CD14-positive monocyte (primary cell): ENCODE data around the gene SPNS3. TPM values are rescaled to one million over a fixed set of nuclear protein-coding genes. Genes with fewer than 3 reads are reported as not detected.

Experiments used
- DNase-seq, 3 donors: peaks; one replicate each; pipeline ENCODE4 v3.0.0-alpha.2; 2011 to 2022
- H2AFZ ChIP-seq: 2 replicates; pipeline ENCODE4 v1.6.0; 2012; ENCODE audit warnings: mild to moderate bottlenecking, low read depth, low read length, inconsistent platforms; ENCODE audit not compliant: insufficient read depth, poor library complexity, severe bottlenecking
- H3K27ac ChIP-seq, 2 donors: 1 replicate in 1 of 2; 2 replicates in 1 of 2; pipeline ENCODE4 v1.5.1; 2012 to 2013; ENCODE audit warnings: low read length in 2 of 2, control low read depth in 1 of 2, inconsistent platforms in 1 of 2, low read depth in 1 of 2, mild to moderate bottlenecking in 1 of 2
- H3K27me3 ChIP-seq, 2 donors: one replicate each; pipeline versions ENCODE4 v1.6.0 to v1.6.1; 2011 to 2013; ENCODE audit warnings: low read length in 2 of 2; ENCODE audit not compliant: control insufficient read depth in 2 of 2, insufficient read depth in 2 of 2
- H3K36me3 ChIP-seq, 2 donors: replicated peaks in 1 of 2; 1 replicate in 1 of 2; 2 replicates in 1 of 2; pipeline versions ENCODE4 v1.5.1 to v1.6.1; 2012 to 2013; ENCODE audit warnings: low read length in 2 of 2, control low read depth in 1 of 2, inconsistent platforms in 1 of 2, mild to moderate bottlenecking in 1 of 2; ENCODE audit not compliant: insufficient read depth in 2 of 2, control insufficient read depth in 1 of 2
- H3K4me1 ChIP-seq, 2 donors: 1 replicate in 1 of 2; 2 replicates in 1 of 2; pipeline versions ENCODE4 v1.5.1 to v1.6.1; 2012 to 2013; ENCODE audit warnings: low read length in 2 of 2, control low read depth in 1 of 2, inconsistent platforms in 1 of 2, mild to moderate bottlenecking in 1 of 2, moderate library complexity in 1 of 2; ENCODE audit not compliant: insufficient read depth in 2 of 2, control insufficient read depth in 1 of 2
- H3K4me2 ChIP-seq: replicated peaks from 2 replicates; pipeline ENCODE3; 2012; ENCODE audit warnings: low read length, moderate library complexity, mild to moderate bottlenecking; ENCODE audit not compliant: poor library complexity, severe bottlenecking; ENCODE audit errors: extremely low read depth
- H3K4me3 ChIP-seq, 3 experiments: fragments of 200-600 bp in 1 of 3; sonication (generic) in 1 of 3; replicated peaks in 1 of 3; 1 replicate in 2 of 3; 2 replicates in 1 of 3; pipeline ENCODE4 v1.5.1; 2011 to 2013; ENCODE audit warnings: low read length in 3 of 3, mild to moderate bottlenecking in 3 of 3, control low read depth in 2 of 3, low read depth in 2 of 3, inconsistent platforms in 1 of 3, moderate library complexity in 1 of 3
- H3K79me2 ChIP-seq: 2 replicates; pipeline ENCODE4 v1.6.0; 2012; ENCODE audit warnings: mild to moderate bottlenecking, control low read depth, inconsistent platforms, low read length, moderate library complexity; ENCODE audit not compliant: insufficient read depth
- H3K9ac ChIP-seq: 2 replicates; pipeline ENCODE4 v1.6.0; 2017; ENCODE audit warnings: low read length, mild to moderate bottlenecking; ENCODE audit not compliant: insufficient read depth, poor library complexity, severe bottlenecking
- H3K9me3 ChIP-seq, 2 donors: replicated peaks in 1 of 2; 1 replicate in 1 of 2; 2 replicates in 1 of 2; pipeline versions ENCODE4 v1.5.1 to v1.6.1; 2012 to 2013; ENCODE audit warnings: low read length in 2 of 2, control low read depth in 1 of 2; ENCODE audit not compliant: control insufficient read depth in 1 of 2, insufficient read depth in 1 of 2
- H4K20me1 ChIP-seq: 2 replicates; pipeline ENCODE4 v1.6.0; 2012; ENCODE audit warnings: mild to moderate bottlenecking, low read length, control low read depth, moderate library complexity; ENCODE audit not compliant: insufficient read depth
- H3K27ac Mint-ChIP-seq, 7 donors: one replicate each; pipeline ENCODE4 v1.8.0; 2020; ENCODE audit warnings: mild to moderate bottlenecking in 7 of 7, mixed read lengths in 7 of 7, moderate library complexity in 6 of 7, inconsistent platforms in 2 of 7
- H3K27me3 Mint-ChIP-seq, 3 donors: one replicate each; pipeline ENCODE4 v1.8.0; 2021 to 2022; ENCODE audit warnings: low read depth in 3 of 3, mild to moderate bottlenecking in 3 of 3, mixed read lengths in 3 of 3, moderate library complexity in 3 of 3, inconsistent platforms in 1 of 3
- H3K36me3 Mint-ChIP-seq, 2 donors: one replicate each; pipeline ENCODE4 v1.8.0; 2020; ENCODE audit warnings: mixed read lengths in 2 of 2, inconsistent platforms in 1 of 2, mild to moderate bottlenecking in 1 of 2
- H3K4me1 Mint-ChIP-seq: one replicate; pipeline ENCODE4 v1.8.0; 2020; ENCODE audit warnings: mild to moderate bottlenecking, mixed read lengths
- H3K4me3 Mint-ChIP-seq, 2 donors: one replicate each; pipeline ENCODE4 v1.8.0; 2020; ENCODE audit warnings: mild to moderate bottlenecking in 2 of 2, mixed read lengths in 2 of 2, moderate library complexity in 1 of 2
- H3K9me3 Mint-ChIP-seq, 7 donors: one replicate each; pipeline ENCODE4 v1.8.0; 2020 to 2022; ENCODE audit warnings: mixed read lengths in 7 of 7, mild to moderate bottlenecking in 6 of 7, moderate library complexity in 6 of 7, inconsistent platforms in 2 of 7
- WGBS: methylation state at CpG from one replicate; pipeline ENCODE4 v1.1.5; 2013; ENCODE audit warnings: missing lambda C conversion rate; ENCODE audit not compliant: insufficient coverage; 5-methylcytosine and 5-hydroxymethylcytosine counted together
- intact Hi-C, 2 donors: fragments of 100-400 bp; cut with micrococcal nuclease; formaldehyde crosslinking; loops; one replicate each; pipeline versions ENCODE4 v1.15.0 to v1.15.1; 2023
- polyA plus RNA-seq, 3 donors: library from polyadenylated mRNA; depleted of rRNA in 1 of 3; unstranded in 2 of 3; stranded (reverse) in 1 of 3; fragments of 300-500 nt in 2 of 3; fragments of >200 nt in 1 of 3; fragmentation: Illumina TruSeq in 2 of 3; gene quantifications; 1 replicate in 2 of 3; 2 replicates in 1 of 3; pipeline ENCODE4 v1.2.3, GENCODE V29; 2012 to 2021
- TF ChIP-seq, protein P1 (sequence below): fragments of 200-600 bp; IDR thresholded peaks from one replicate; pipeline ENCODE4 v1.8.0; 2022; ENCODE audit warnings: antibody characterized with exemption, mild to moderate bottlenecking

Gene SPNS3
- polyA plus RNA-seq, 3 donors = 2.3 to 5.7 (median 4.5) TPM

DNA sequence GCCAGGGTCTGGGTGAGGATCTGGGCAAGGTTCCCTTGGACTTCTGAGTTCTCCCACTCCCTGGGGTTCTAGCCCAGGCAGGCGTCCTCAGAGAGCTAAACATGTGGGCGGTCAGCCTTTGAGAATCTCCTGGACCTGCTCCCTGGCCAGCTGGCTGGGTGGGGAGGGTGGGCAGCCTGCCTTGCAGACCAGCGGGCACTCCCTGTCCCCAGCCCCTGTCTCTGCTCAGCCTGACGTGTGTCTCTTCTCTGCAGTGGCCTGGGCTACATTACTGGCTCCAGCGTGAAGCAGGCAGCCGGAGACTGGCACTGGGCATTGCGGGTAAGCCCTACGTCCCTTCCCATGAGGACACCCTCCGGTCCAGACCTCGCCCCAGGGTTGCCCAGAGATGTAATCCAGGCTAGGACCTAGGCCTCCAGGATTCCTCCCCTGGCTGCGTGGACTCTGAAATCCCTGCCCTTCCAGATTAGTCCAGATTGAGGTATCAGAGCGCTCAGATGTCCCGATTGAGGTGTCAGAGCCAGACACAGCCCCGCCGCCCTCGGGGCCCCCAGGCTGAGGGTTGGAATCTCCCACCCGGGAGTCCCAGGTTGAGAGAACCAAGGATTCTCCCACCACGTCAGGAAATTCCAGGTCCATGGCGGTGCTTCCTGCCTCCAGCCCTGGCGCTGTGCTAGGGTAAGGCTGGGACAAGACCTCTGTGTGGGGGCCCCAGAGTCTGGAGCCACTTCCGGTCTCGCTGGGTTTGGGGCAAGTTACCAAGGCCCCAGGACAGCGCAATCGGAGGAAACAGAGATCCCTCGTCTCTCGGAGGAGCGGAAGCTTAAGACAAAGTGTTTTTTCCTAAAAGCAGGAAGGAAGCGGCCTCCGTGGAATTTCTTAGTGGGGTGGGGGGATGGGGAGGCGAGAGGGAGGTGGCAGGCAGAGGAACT lies 97.3 kb downstream of the SPNS3 start:
- peaks cover 15% of the 10 kb centered on the region for H3K4me1 Mint-ChIP-seq
- H3K4me3 Mint-ChIP-seq = no peak overlapping the region
- Histone ChIP-seq H3K27me3 (no peaks in the 10 kb centered on the region), H3K4me2 (no peak overlapping the region), H2AFZ (no peak overlapping the region), H3K79me2 (no peaks in the 10 kb centered on the region), H3K4me3 (no peak overlapping the region), H3K27ac (no peak overlapping the region), H3K4me1 (peaks cover 11% of the 10 kb centered on the region in 2 donors), H3K9me3 (no peaks in the 10 kb centered on the region), H4K20me1 (no peaks in the 10 kb centered on the region), H3K9ac (peak overlapping the region; percentile 15), H3K36me3 (no peaks in the 10 kb centered on the region)
- no peak overlapping the region for H3K27ac Mint-ChIP-seq
- 59% methylated on average over 28 of the region's 30 CpGs for WGBS
- DNase-seq = no peak
- TF ChIP-seq, protein P1, sequence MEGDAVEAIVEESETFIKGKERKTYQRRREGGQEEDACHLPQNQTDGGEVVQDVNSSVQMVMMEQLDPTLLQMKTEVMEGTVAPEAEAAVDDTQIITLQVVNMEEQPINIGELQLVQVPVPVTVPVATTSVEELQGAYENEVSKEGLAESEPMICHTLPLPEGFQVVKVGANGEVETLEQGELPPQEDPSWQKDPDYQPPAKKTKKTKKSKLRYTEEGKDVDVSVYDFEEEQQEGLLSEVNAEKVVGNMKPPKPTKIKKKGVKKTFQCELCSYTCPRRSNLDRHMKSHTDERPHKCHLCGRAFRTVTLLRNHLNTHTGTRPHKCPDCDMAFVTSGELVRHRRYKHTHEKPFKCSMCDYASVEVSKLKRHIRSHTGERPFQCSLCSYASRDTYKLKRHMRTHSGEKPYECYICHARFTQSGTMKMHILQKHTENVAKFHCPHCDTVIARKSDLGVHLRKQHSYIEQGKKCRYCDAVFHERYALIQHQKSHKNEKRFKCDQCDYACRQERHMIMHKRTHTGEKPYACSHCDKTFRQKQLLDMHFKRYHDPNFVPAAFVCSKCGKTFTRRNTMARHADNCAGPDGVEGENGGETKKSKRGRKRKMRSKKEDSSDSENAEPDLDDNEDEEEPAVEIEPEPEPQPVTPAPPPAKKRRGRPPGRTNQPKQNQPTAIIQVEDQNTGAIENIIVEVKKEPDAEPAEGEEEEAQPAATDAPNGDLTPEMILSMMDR = no peak
- no peaks in the 10 kb centered on the region for H3K36me3 Mint-ChIP-seq
- intact Hi-C loops = no loop called here
- no peaks in the 10 kb centered on the region for H3K9me3 Mint-ChIP-seq
- H3K27me3 Mint-ChIP-seq = peaks cover 7 to 16% (median 13%) of the 10 kb centered on the region in 3 donors

DNA sequence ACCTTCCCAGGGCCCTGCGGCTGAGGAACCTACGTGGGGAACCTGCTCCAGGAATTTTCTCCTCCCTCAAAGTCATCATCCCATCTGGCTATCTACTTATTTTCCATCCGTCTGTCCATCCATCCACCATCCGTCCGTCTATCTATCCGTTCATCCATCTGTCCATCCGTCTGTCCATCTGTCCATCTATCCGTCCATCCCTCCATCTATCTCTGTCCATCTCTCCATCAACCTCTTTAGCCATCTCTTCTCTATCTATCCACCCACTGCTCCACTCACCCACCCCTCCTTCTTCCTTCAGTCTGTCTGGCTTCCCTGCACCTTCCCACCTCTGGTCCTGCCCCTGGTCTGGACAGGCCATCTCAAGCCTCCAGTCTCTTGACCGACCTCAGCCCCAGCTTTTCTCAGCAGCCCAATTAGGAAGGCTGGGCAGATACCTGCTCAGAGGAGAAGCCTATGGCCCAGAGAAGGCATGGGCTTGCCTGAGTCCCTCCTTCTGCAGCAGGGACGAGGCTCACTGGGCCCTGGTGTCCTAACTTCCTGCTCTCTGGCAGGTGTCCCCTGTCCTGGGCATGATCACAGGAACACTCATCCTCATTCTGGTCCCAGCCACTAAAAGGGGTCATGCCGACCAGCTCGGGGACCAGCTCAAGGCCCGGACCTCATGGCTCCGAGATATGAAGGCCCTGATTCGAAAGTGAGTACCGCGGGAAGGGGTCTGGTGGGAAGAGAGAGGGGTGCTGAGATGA lies 98.4 kb downstream of the SPNS3 start:
- no peaks in the 10 kb centered on the region for H3K36me3 ChIP-seq
- H2AFZ ChIP-seq = no peak overlapping the region
- H3K79me2 ChIP-seq = no peaks in the 10 kb centered on the region
- no peak overlapping the region for H3K27ac Mint-ChIP-seq
- no peak overlapping the region for H3K4me2 ChIP-seq
- DNase-seq = no peak
- H4K20me1 ChIP-seq = no peaks in the 10 kb centered on the region
- peaks cover 8 to 16% (median 13%) of the 10 kb centered on the region in 3 donors for H3K27me3 Mint-ChIP-seq
- H3K27me3 ChIP-seq = no peaks in the 10 kb centered on the region
- H3K9ac ChIP-seq = no peak overlapping the region
- peaks cover 22% of the 10 kb centered on the region in 2 donors for H3K4me1 ChIP-seq
- H3K4me3 Mint-ChIP-seq = peak overlapping the region in 1 of 2 donors; percentile 47
- 88% methylated on average over 10 of the region's 17 CpGs for WGBS
- TF ChIP-seq, protein P1 = no peak
- no peaks in the 10 kb centered on the region for H3K36me3 Mint-ChIP-seq
- H3K9me3 Mint-ChIP-seq = no peaks in the 10 kb centered on the region
- intact Hi-C loops = no loop called here
- no peak overlapping the region for H3K4me3 ChIP-seq
- no peak overlapping the region for H3K27ac ChIP-seq
- H3K9me3 ChIP-seq = no peaks in the 10 kb centered on the region
- H3K4me1 Mint-ChIP-seq = peaks cover 26% of the 10 kb centered on the region
